ENCODE data around the gene C16orf54. TPM values are rescaled to one million over a fixed set of nuclear protein-coding genes. Genes with fewer than 3 reads are reported as not detected.
A peak's percentile ranks its signal among the peaks of the same experiment; 100 is the strongest.
"Not testable (repeated sequence)": the region's sequence is repeated elsewhere in the genome, so short reads cannot be mapped to it uniquely, and the experiment has no call there.

Gene C16orf54
- total RNA-seq, 2 experiments from 2014 or later, result 22.2 to 22.4 TPM

GRCh38 chr16:29761882-29762281 is 16.1 kb upstream of the C16orf54 start:
- POLR2A ChIA-PET, result no interaction called here
- H3K9me3 Mint-ChIP-seq, result no peaks in the 10 kb centered on the region
- TF ChIP-seq, protein P1, sequence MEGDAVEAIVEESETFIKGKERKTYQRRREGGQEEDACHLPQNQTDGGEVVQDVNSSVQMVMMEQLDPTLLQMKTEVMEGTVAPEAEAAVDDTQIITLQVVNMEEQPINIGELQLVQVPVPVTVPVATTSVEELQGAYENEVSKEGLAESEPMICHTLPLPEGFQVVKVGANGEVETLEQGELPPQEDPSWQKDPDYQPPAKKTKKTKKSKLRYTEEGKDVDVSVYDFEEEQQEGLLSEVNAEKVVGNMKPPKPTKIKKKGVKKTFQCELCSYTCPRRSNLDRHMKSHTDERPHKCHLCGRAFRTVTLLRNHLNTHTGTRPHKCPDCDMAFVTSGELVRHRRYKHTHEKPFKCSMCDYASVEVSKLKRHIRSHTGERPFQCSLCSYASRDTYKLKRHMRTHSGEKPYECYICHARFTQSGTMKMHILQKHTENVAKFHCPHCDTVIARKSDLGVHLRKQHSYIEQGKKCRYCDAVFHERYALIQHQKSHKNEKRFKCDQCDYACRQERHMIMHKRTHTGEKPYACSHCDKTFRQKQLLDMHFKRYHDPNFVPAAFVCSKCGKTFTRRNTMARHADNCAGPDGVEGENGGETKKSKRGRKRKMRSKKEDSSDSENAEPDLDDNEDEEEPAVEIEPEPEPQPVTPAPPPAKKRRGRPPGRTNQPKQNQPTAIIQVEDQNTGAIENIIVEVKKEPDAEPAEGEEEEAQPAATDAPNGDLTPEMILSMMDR (IDR thresholded peaks at IDR 0.05), result no peak
- H3K27ac Mint-ChIP-seq, result no peak overlapping the region
- CTCF ChIA-PET, result no interaction called here
- H3K4me1 Mint-ChIP-seq (ENCODE audit: low read depth), result peaks cover 6% of the 10 kb centered on the region
- intact Hi-C loops (cut with micrococcal nuclease), result no loop called here
- no peaks in the 10 kb centered on the region for H3K36me3 Mint-ChIP-seq (ENCODE audit: low read depth)
- ATAC-seq, result no peak
- H3K27me3 Mint-ChIP-seq, result no peaks in the 10 kb centered on the region
- DNase-seq, result no peak
- H3K4me3 Mint-ChIP-seq, result no peak overlapping the region

GRCh38 chr16:29761280-29761651 is 15.5 kb upstream of the C16orf54 start:
- DNase-seq; H3K36me3 Mint-ChIP-seq (ENCODE audit: low read depth); H3K27me3 Mint-ChIP-seq; CTCF ChIA-PET; H3K27ac Mint-ChIP-seq; H3K4me3 Mint-ChIP-seq; ATAC-seq; H3K9me3 Mint-ChIP-seq; intact Hi-C loops (cut with micrococcal nuclease); POLR2A ChIA-PET: not testable (repeated sequence)
- H3K4me1 Mint-ChIP-seq (ENCODE audit: low read depth), result peaks cover 11% of the 10 kb centered on the region

DNA sequence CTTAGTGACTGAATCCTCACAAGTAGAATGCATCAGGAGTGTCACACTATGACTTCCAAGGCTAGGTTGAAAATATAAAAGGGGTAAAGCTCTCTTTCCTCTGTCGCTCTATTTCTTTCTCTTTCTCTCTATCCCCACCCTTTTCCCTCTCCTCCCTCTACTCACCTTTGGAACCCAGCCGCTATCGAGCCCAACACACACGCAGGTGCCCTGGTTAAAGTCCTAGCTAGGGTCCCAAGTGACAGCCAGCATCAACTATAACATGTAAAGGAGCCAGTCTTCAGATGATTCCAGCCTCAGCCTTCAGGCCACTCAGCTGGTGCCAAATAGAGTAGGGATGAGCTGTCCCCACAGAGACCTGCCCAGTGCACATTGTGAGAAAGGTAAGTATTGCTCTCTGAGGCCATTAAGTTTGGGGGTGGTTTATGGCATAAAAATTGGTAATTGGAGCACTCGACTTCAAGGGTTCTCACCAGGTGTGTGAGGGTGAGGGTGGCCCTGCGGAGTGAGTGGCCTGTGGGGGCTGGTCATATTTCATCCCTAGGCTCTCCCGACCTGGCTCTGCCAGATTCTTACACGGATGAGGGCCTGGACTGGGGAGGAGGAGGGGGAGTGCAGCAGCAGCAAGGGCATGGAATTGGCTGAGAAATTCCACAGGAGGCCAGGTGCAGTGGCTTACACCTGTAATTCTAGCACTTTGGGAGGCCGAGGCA is 14.9 kb upstream of the C16orf54 start:
- no peaks in the 10 kb centered on the region for H3K9me3 Mint-ChIP-seq
- no peaks in the 10 kb centered on the region for H3K27me3 Mint-ChIP-seq
- TF ChIP-seq, protein P1 (IDR thresholded peaks at IDR 0.05), result no peak
- H3K4me1 Mint-ChIP-seq (ENCODE audit: low read depth), result peaks cover 11% of the 10 kb centered on the region
- ATAC-seq (no peak), DNase-seq (no peak)
- intact Hi-C loops (cut with micrococcal nuclease), result no loop called here
- H3K4me3 Mint-ChIP-seq, result no peak overlapping the region
- CTCF ChIA-PET, result interaction anchor here (1.2 kb wide), 1 partner anchor 24 kb away, joined by 4 read pairs; no protein-coding TSS in a partner anchor
- no peak overlapping the region for H3K27ac Mint-ChIP-seq
- POLR2A ChIA-PET, result no interaction called here
- no peaks in the 10 kb centered on the region for H3K36me3 Mint-ChIP-seq (ENCODE audit: low read depth)

- intact Hi-C loops (cut with micrococcal nuclease), result no loop called here
- Mint-ChIP-seq H3K36me3 (ENCODE audit: low read depth) (no peaks in the 10 kb centered on the region), H3K9me3 (no peaks in the 10 kb centered on the region), H3K27me3 (no peaks in the 10 kb centered on the region), H3K4me1 (ENCODE audit: low read depth) (peaks cover 22% of the 10 kb centered on the region), H3K27ac (no peak overlapping the region), H3K4me3 (no peak overlapping the region)
- DNase-seq (no peak), ATAC-seq (no peak)
- ChIA-PET CTCF (no interaction called here), POLR2A (no interaction called here)
- TF ChIP-seq, protein P1 (IDR thresholded peaks at IDR 0.05), result no peak
Observed at GRCh38 chr16:29757950-29758466, 12.2 kb upstream of the C16orf54 start.

GRCh38 chr16:29757086-29757485 is 11.3 kb upstream of the C16orf54 start:
- DNase-seq; H3K27ac Mint-ChIP-seq; ATAC-seq; H3K4me3 Mint-ChIP-seq; H3K27me3 Mint-ChIP-seq; H3K36me3 Mint-ChIP-seq (ENCODE audit: low read depth); intact Hi-C loops (cut with micrococcal nuclease); H3K9me3 Mint-ChIP-seq: not testable (repeated sequence)
- CTCF ChIA-PET, result interaction anchor here (1.2 to 1.5 kb wide), 3 partner anchors 29 to 56 kb away, joined by 3 to 6 read pairs (median 3); partner anchors contain the start of gene KIF22
- POLR2A ChIA-PET, result interaction anchor here (0.7 to 1.3 kb wide), 2 partner anchors 90 to 99 kb away, joined by 3 read pairs; no protein-coding TSS in a partner anchor
- H3K4me1 Mint-ChIP-seq (ENCODE audit: low read depth), result peaks cover 22% of the 10 kb centered on the region

DNA sequence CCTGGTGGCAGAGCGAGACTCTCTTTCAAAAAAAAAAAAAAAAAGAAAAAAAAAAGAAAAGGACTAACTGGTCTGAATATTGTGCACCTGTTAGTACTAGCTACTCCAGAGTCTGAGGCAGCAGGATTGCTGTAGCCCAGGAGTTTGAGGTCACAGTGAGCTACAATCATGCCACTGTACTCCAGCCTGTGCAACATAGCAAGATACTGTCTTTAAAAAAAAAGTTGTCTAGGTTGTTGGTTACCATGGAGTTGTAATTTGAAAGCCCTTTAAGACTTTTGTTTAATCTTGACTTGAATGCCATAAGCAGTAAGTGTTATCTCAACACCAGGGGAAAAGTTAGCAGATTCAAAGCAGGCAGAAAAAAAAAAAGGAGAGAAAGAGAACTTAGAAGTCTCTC is 10.9 kb upstream of the C16orf54 start:
- Mint-ChIP-seq H3K9me3 (no peaks in the 10 kb centered on the region), H3K27ac (no peak overlapping the region), H3K27me3 (no peaks in the 10 kb centered on the region), H3K4me3 (no peak overlapping the region), H3K4me1 (ENCODE audit: low read depth) (peaks cover 22% of the 10 kb centered on the region), H3K36me3 (ENCODE audit: low read depth) (no peaks in the 10 kb centered on the region)
- ChIA-PET CTCF (interaction anchor here (1.2 to 1.5 kb wide), 3 partner anchors 29 to 56 kb away, joined by 3 to 6 read pairs (median 3); partner anchors contain the start of gene KIF22), POLR2A (interaction anchor here (0.7 to 1.3 kb wide), 2 partner anchors 90 to 99 kb away, joined by 3 read pairs; no protein-coding TSS in a partner anchor)
- ATAC-seq (peak; percentile 21), DNase-seq (no peak)
- TF ChIP-seq, protein P1 (IDR thresholded peaks at IDR 0.05), result no peak
- intact Hi-C loops (cut with micrococcal nuclease), result no loop called here
